Measurements from ENCODE around the gene BUD23.
A peak's percentile ranks its signal among the peaks of the same experiment; 100 is the strongest.
"Not testable (repeated sequence)": the region's sequence is repeated elsewhere in the genome, so short reads cannot be mapped to it uniquely, and the experiment has no call there.

The BUD23 gene

GRCh38 chr7:73716318-73716890, 33.0 kb downstream of the BUD23 start:
- DNase-seq, result no peak
- in situ Hi-C loops (cut with MboI; ENCODE audit: low pct_unique_long_range_greater_than_20kb, low sequenced_read_pairs), result no loop called here

- in situ Hi-C loops (cut with MboI; ENCODE audit: low pct_unique_long_range_greater_than_20kb, low sequenced_read_pairs), result no loop called here
- no peak for DNase-seq
Observed at GRCh38 chr7:73717025-73717807, 33.8 kb downstream of the BUD23 start.

- peak; percentile 91 for DNase-seq
- in situ Hi-C loops (cut with MboI; ENCODE audit: low pct_unique_long_range_greater_than_20kb, low sequenced_read_pairs), result no loop called here
Observed at GRCh38 chr7:73717991-73718405, 34.6 kb downstream of the BUD23 start.

- DNase-seq, result no peak
- in situ Hi-C loops (cut with MboI; ENCODE audit: low pct_unique_long_range_greater_than_20kb, low sequenced_read_pairs), result no loop called here
Observed at GRCh38 chr7:73718438-73718881, 35.1 kb downstream of the BUD23 start.

GRCh38 chr7:73718905-73719805, 35.8 kb downstream of the BUD23 start, which contains the start of gene STX1A:
Gene STX1A, minus strand, starts transcription at chr7:73719669. Its CDS starts 38 bp downstream, at chr7:73719631.
- in situ Hi-C loops (cut with MboI; ENCODE audit: low pct_unique_long_range_greater_than_20kb, low sequenced_read_pairs), result no loop called here
- no peak for DNase-seq

GRCh38 chr7:73719806-73720169, 36.4 kb downstream of the BUD23 start:
- in situ Hi-C loops (cut with MboI; ENCODE audit: low pct_unique_long_range_greater_than_20kb, low sequenced_read_pairs), result no loop called here
- DNase-seq, result no peak

- in situ Hi-C loops (cut with MboI; ENCODE audit: low pct_unique_long_range_greater_than_20kb, low sequenced_read_pairs); DNase-seq: not testable (repeated sequence)
Observed at GRCh38 chr7:73720443-73720842, 37.0 kb downstream of the BUD23 start.

GRCh38 chr7:73721377-73721817, 38.0 kb downstream of the BUD23 start:
- in situ Hi-C loops (cut with MboI; ENCODE audit: low pct_unique_long_range_greater_than_20kb, low sequenced_read_pairs), result no loop called here
- no peak for DNase-seq

- DNase-seq; in situ Hi-C loops (cut with MboI; ENCODE audit: low pct_unique_long_range_greater_than_20kb, low sequenced_read_pairs): not testable (repeated sequence)
Observed at GRCh38 chr7:73722182-73722581, 38.8 kb downstream of the BUD23 start.

- DNase-seq, result no peak
- in situ Hi-C loops (cut with MboI; ENCODE audit: low pct_unique_long_range_greater_than_20kb, low sequenced_read_pairs), result no loop called here
Observed at GRCh38 chr7:73722785-73723184, 39.4 kb downstream of the BUD23 start.

GRCh38 chr7:73723813-73724212, 40.4 kb downstream of the BUD23 start:
- in situ Hi-C loops (cut with MboI; ENCODE audit: low pct_unique_long_range_greater_than_20kb, low sequenced_read_pairs), result no loop called here
- DNase-seq, result no peak

GRCh38 chr7:73726083-73726466, 42.7 kb downstream of the BUD23 start:
- no peak for DNase-seq

GRCh38 chr7:73727952-73728351, 44.6 kb downstream of the BUD23 start:
- DNase-seq, result no peak
- in situ Hi-C loops (cut with MboI; ENCODE audit: low pct_unique_long_range_greater_than_20kb, low sequenced_read_pairs), result no loop called here

More at GRCh38 chr7:73726083-73726466, 42.7 kb downstream of the BUD23 start:
- in situ Hi-C loops (cut with MboI; ENCODE audit: low pct_unique_long_range_greater_than_20kb, low sequenced_read_pairs), result no loop called here

- no peak for DNase-seq
- in situ Hi-C loops (cut with MboI; ENCODE audit: low pct_unique_long_range_greater_than_20kb, low sequenced_read_pairs), result no loop called here
Observed at GRCh38 chr7:73728551-73728950, 45.2 kb downstream of the BUD23 start.

- in situ Hi-C loops (cut with MboI; ENCODE audit: low pct_unique_long_range_greater_than_20kb, low sequenced_read_pairs), result loop anchor here (10.0 kb wide), 1 partner anchor 106 kb away; the partner anchor contains the start of gene MLXIPL
Observed at GRCh38 chr7:73730485-73730884, 47.1 kb downstream of the BUD23 start.

GRCh38 chr7:73732397-73732796, 49.0 kb downstream of the BUD23 start:
- no peak for DNase-seq
- in situ Hi-C loops (cut with MboI; ENCODE audit: low pct_unique_long_range_greater_than_20kb, low sequenced_read_pairs), result loop anchor here (10.0 kb wide), 1 partner anchor 108 kb away; the partner anchor contains the start of gene MLXIPL

More at GRCh38 chr7:73730485-73730884, 47.1 kb downstream of the BUD23 start:
- no peak for DNase-seq

- DNase-seq, result peak; percentile 96
- in situ Hi-C loops (cut with MboI; ENCODE audit: low pct_unique_long_range_greater_than_20kb, low sequenced_read_pairs), result loop anchor here (10.0 kb wide), 1 partner anchor 110 kb away; the partner anchor contains the start of gene MLXIPL
Observed at GRCh38 chr7:73734619-73735527, 51.5 kb downstream of the BUD23 start.

GRCh38 chr7:73735528-73735905, 52.1 kb downstream of the BUD23 start:
- in situ Hi-C loops (cut with MboI; ENCODE audit: low pct_unique_long_range_greater_than_20kb, low sequenced_read_pairs), result loop anchor here (10.0 kb wide), 1 partner anchor 111 kb away; the partner anchor contains the start of gene MLXIPL
- no peak for DNase-seq
